Breast epithelium (tissue), 3 donors: ENCODE measurements around the gene LDHB.

Experiments used
- POLR2AphosphoS5 ChIP-seq, 3 donors: sonication (generic); formaldehyde crosslinking; IDR thresholded peaks; one replicate each; pipeline ENCODE4 v1.6.1; 2017; ENCODE audit warnings: antibody characterized with exemption in 3 of 3
- TF ChIP-seq, protein P1 (sequence below), 3 donors: fragments of 450-650 bp; IDR thresholded peaks; one replicate each; pipeline ENCODE4 v1.5.1; 2016 to 2017; ENCODE audit warnings: antibody characterized with exemption in 3 of 3, mild to moderate bottlenecking in 3 of 3, moderate library complexity in 3 of 3

DNA sequence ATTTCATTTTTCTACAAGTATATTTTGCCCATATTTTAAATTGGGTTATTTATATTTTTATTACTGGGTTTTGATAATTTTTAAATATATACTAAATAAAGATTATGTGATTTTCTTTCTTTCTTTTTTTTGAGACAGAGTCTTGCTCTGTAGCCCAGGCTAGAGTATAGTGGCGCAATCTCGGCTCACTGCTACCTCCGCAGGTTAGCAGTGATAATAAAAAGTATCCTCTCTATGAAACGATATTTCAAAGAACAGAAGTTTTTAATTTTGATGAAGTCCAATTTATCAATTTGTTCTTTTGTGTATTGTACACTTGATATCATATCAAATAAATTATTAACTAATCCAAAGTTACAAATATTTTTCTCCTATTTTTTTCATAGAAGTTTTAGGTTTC is 47.2 kb upstream of the LDHB start:
- TF ChIP-seq POLR2AphosphoS5 (IDR thresholded peaks at IDR 0.05) = no peak
- TF ChIP-seq, protein P1, sequence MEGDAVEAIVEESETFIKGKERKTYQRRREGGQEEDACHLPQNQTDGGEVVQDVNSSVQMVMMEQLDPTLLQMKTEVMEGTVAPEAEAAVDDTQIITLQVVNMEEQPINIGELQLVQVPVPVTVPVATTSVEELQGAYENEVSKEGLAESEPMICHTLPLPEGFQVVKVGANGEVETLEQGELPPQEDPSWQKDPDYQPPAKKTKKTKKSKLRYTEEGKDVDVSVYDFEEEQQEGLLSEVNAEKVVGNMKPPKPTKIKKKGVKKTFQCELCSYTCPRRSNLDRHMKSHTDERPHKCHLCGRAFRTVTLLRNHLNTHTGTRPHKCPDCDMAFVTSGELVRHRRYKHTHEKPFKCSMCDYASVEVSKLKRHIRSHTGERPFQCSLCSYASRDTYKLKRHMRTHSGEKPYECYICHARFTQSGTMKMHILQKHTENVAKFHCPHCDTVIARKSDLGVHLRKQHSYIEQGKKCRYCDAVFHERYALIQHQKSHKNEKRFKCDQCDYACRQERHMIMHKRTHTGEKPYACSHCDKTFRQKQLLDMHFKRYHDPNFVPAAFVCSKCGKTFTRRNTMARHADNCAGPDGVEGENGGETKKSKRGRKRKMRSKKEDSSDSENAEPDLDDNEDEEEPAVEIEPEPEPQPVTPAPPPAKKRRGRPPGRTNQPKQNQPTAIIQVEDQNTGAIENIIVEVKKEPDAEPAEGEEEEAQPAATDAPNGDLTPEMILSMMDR (IDR thresholded peaks at IDR 0.05) = no peak
